ENCODE measurements around the gene PROZ. TPM values are rescaled to one million over a fixed set of nuclear protein-coding genes. Genes with fewer than 3 reads are reported as not detected.

The PROZ gene
- total RNA-seq, 1 donor from 2014 or later = not detected

GRCh38 chr13:113186061-113186900 lies 27.8 kb downstream of the PROZ start:
- Mint-ChIP-seq H3K4me3 (no peak overlapping the region), H3K27ac (no peak overlapping the region), H3K27me3 (no peaks in the 10 kb centered on the region), H3K9me3 (no peaks in the 10 kb centered on the region), H3K4me1 (peaks cover 3% of the 10 kb centered on the region), H3K36me3 (ENCODE audit: low read depth) (peaks cover 77% of the 10 kb centered on the region)
- DNase-seq (no peak), ATAC-seq (ENCODE audit: low read depth) (no peak)
- CTCF ChIA-PET = no interaction called here
- intact Hi-C loops (cut with micrococcal nuclease) = no loop called here
- no peak for TF ChIP-seq CTCF (IDR thresholded peaks at IDR 0.05)
- POLR2A ChIA-PET = no interaction called here

- H3K9me3 Mint-ChIP-seq = no peaks in the 10 kb centered on the region
- H3K27me3 Mint-ChIP-seq = no peaks in the 10 kb centered on the region
- CTCF ChIA-PET = no interaction called here
- intact Hi-C loops (cut with micrococcal nuclease) = no loop called here
- no peak overlapping the region for H3K27ac Mint-ChIP-seq
- H3K4me1 Mint-ChIP-seq = peaks cover 3% of the 10 kb centered on the region
- no peak for TF ChIP-seq CTCF (IDR thresholded peaks at IDR 0.05)
- peaks cover 74% of the 10 kb centered on the region for H3K36me3 Mint-ChIP-seq (ENCODE audit: low read depth)
- no peak for DNase-seq
- no peak overlapping the region for H3K4me3 Mint-ChIP-seq
- no peak for ATAC-seq (ENCODE audit: low read depth)
- POLR2A ChIA-PET = no interaction called here
Observed at GRCh38 chr13:113187263-113187669, 28.8 kb downstream of the PROZ start.

GRCh38 chr13:113187883-113188665 lies 29.6 kb downstream of the PROZ start:
- ChIA-PET CTCF (no interaction called here), POLR2A (no interaction called here)
- Mint-ChIP-seq H3K27ac (no peak overlapping the region), H3K4me1 (peaks cover 3% of the 10 kb centered on the region), H3K9me3 (no peaks in the 10 kb centered on the region), H3K27me3 (no peaks in the 10 kb centered on the region), H3K4me3 (no peak overlapping the region), H3K36me3 (ENCODE audit: low read depth) (peaks cover 77% of the 10 kb centered on the region)
- TF ChIP-seq CTCF (IDR thresholded peaks at IDR 0.05) = no peak
- intact Hi-C loops (cut with micrococcal nuclease) = no loop called here
- ATAC-seq (ENCODE audit: low read depth) = no peak
- DNase-seq = no peak

- Mint-ChIP-seq H3K27me3 (no peaks in the 10 kb centered on the region), H3K4me3 (no peak overlapping the region), H3K27ac (no peak overlapping the region), H3K9me3 (no peaks in the 10 kb centered on the region), H3K36me3 (ENCODE audit: low read depth) (peaks cover 79% of the 10 kb centered on the region), H3K4me1 (no peaks in the 10 kb centered on the region)
- no peak for TF ChIP-seq CTCF (IDR thresholded peaks at IDR 0.05)
- ChIA-PET POLR2A (no interaction called here), CTCF (no interaction called here)
- intact Hi-C loops (cut with micrococcal nuclease) = no loop called here
- DNase-seq = no peak
- no peak for ATAC-seq (ENCODE audit: low read depth)
Observed at GRCh38 chr13:113190181-113190580, 31.7 kb downstream of the PROZ start.

DNA sequence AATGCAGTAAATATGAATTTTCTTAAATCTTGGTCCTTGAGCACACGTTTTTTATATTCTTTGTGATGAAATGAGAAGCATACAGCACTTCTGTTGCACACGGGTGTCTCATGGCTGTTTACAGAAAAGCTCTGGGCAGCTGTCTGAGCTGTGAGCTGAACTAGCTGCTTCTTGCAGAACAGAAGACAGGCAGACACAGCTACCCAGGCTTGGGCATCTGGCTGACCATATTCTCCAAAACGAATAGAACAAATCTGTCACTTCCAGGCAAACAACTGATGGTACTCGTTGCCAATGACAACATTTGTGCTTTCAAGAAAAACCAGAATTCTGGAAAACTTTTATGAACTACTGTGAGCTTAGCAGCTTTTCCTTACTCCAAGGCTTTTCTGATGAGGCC lies 33.8 kb downstream of the PROZ start:
- DNase-seq (no peak), ATAC-seq (ENCODE audit: low read depth) (no peak)
- Mint-ChIP-seq H3K9me3 (no peaks in the 10 kb centered on the region), H3K4me3 (no peak overlapping the region), H3K27me3 (no peaks in the 10 kb centered on the region), H3K36me3 (ENCODE audit: low read depth) (peaks cover 83% of the 10 kb centered on the region), H3K4me1 (no peaks in the 10 kb centered on the region), H3K27ac (no peak overlapping the region)
- CTCF ChIA-PET = no interaction called here
- intact Hi-C loops (cut with micrococcal nuclease) = no loop called here
- POLR2A ChIA-PET = no interaction called here
- TF ChIP-seq CTCF (IDR thresholded peaks at IDR 0.05) = no peak

All from activated B cell treated with CpG ODN at 0.5 μM for 24 hours (primary cell).